Osteoblast (primary cell): Measurements from ENCODE around the gene AUTS2. TPM values are rescaled to one million over a fixed set of nuclear protein-coding genes. Genes with fewer than 3 reads are reported as not detected.

Experiments used
- DNase-seq: peaks from one replicate; pipeline ENCODE4 v3.0.0; 2011; ENCODE audit warnings: low spot score, mixed read lengths; ENCODE audit not compliant: insufficient read length; ENCODE audit errors: missing footprints
- H2AFZ ChIP-seq: 2 replicates; pipeline ENCODE4 v1.6.0; 2011; ENCODE audit warnings: mild to moderate bottlenecking, low read length
- H3K27ac ChIP-seq: 2 replicates; pipeline ENCODE4 v1.5.1; 2011; ENCODE audit warnings: mild to moderate bottlenecking, low read depth, low read length, moderate library complexity
- H3K27me3 ChIP-seq: 2 replicates; pipeline ENCODE4 v1.6.0; 2012; ENCODE audit warnings: mild to moderate bottlenecking, control low read depth, inconsistent platforms, low read length, moderate library complexity; ENCODE audit not compliant: insufficient read depth
- H3K36me3 ChIP-seq: 2 replicates; pipeline ENCODE4 v1.5.1; 2011; ENCODE audit warnings: mild to moderate bottlenecking, low read length, control low read depth, moderate library complexity; ENCODE audit not compliant: insufficient read depth
- H3K4me1 ChIP-seq: 2 replicates; pipeline ENCODE4 v1.5.1; 2011; ENCODE audit warnings: mild to moderate bottlenecking, low read length, control low read depth, moderate library complexity; ENCODE audit not compliant: insufficient read depth
- H3K4me2 ChIP-seq: 2 replicates; pipeline ENCODE4 v1.6.0; 2011; ENCODE audit warnings: mild to moderate bottlenecking, low read length; ENCODE audit not compliant: insufficient read depth
- H3K4me3 ChIP-seq: fragments of 200-600 bp; sonication (generic); 3 replicates; pipeline ENCODE4 v1.5.1; 2012; ENCODE audit warnings: mild to moderate bottlenecking, low read length, inconsistent platforms; ENCODE audit not compliant: insufficient read depth
- H3K79me2 ChIP-seq: 2 replicates; pipeline ENCODE4 v1.6.0; 2012; ENCODE audit warnings: mild to moderate bottlenecking, low read length, control low read depth, inconsistent platforms; ENCODE audit not compliant: insufficient read depth
- H3K9me3 ChIP-seq: 2 replicates; pipeline ENCODE4 v1.5.1; 2011; ENCODE audit warnings: low read depth, low read length, control low read depth
- H4K20me1 ChIP-seq: 2 replicates; pipeline ENCODE4 v1.6.0; 2012; ENCODE audit warnings: mild to moderate bottlenecking, low read length, control low read depth; ENCODE audit not compliant: insufficient read depth
- total RNA-seq: library from RNA; depleted of rRNA; stranded (reverse); fragments of >200 nt; gene quantifications from 2 replicates; pipeline ENCODE4 v1.2.3, GENCODE V29; 2012
- TF ChIP-seq, protein P1 (sequence below): IDR thresholded peaks from 2 replicates; pipeline ENCODE4 v1.5.1; 2011; ENCODE audit warnings: mild to moderate bottlenecking, low read depth, low read length, moderate library complexity; ENCODE audit errors: extremely low read depth

Gene AUTS2
- total RNA-seq, 1 donor, result 15.2 TPM

DNA sequence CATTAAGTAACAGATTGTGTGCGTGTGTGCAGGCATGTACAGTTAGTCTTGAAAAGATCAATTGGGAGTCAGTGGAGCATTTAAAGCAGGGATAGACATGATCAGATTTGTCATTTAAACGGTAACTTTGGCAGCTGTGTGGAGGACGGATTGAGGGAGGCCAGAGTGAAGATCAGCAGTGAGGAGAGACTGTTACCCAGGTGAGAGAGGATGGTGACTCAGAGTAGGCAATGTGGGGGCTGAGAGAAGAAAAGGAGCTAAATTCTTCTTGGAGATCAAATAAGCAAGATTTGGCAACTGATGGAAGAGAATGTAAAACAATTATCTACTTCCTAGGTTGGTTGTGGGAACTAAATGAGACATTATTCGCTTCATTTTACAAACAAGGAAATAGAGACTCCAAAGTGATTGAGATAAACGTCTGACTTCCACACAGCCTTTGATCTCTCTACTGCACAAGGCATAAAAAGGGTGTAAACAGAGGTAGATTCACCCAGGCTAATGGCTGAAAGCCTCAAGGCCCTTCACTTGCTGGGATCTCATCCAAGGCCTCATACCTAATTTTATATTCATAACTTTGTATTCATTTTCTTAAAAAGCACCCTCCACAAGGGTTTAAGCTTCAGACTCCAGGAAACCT is 868.6 kb downstream of the AUTS2 start:
- Histone ChIP-seq H4K20me1 (no peaks in the 10 kb centered on the region), H3K27me3 (no peaks in the 10 kb centered on the region), H3K4me2 (no peak overlapping the region), H3K36me3 (no peaks in the 10 kb centered on the region), H3K4me3 (no peak overlapping the region), H3K79me2 (no peaks in the 10 kb centered on the region), H3K27ac (no peak overlapping the region), H3K4me1 (no peaks in the 10 kb centered on the region), H2AFZ (no peak overlapping the region), H3K9me3 (no peaks in the 10 kb centered on the region)
- TF ChIP-seq, protein P1, sequence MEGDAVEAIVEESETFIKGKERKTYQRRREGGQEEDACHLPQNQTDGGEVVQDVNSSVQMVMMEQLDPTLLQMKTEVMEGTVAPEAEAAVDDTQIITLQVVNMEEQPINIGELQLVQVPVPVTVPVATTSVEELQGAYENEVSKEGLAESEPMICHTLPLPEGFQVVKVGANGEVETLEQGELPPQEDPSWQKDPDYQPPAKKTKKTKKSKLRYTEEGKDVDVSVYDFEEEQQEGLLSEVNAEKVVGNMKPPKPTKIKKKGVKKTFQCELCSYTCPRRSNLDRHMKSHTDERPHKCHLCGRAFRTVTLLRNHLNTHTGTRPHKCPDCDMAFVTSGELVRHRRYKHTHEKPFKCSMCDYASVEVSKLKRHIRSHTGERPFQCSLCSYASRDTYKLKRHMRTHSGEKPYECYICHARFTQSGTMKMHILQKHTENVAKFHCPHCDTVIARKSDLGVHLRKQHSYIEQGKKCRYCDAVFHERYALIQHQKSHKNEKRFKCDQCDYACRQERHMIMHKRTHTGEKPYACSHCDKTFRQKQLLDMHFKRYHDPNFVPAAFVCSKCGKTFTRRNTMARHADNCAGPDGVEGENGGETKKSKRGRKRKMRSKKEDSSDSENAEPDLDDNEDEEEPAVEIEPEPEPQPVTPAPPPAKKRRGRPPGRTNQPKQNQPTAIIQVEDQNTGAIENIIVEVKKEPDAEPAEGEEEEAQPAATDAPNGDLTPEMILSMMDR, result no peak
- DNase-seq, result no peak

- H3K4me3 ChIP-seq, result no peak overlapping the region
- DNase-seq, result no peak
- no peaks in the 10 kb centered on the region for H3K79me2 ChIP-seq
- H3K4me1 ChIP-seq, result no peaks in the 10 kb centered on the region
- no peak overlapping the region for H3K4me2 ChIP-seq
- H2AFZ ChIP-seq, result no peak overlapping the region
- TF ChIP-seq, protein P1, result no peak
- H4K20me1 ChIP-seq, result no peaks in the 10 kb centered on the region
- H3K27ac ChIP-seq, result no peak overlapping the region
- no peaks in the 10 kb centered on the region for H3K36me3 ChIP-seq
- no peaks in the 10 kb centered on the region for H3K27me3 ChIP-seq
- H3K9me3 ChIP-seq, result no peaks in the 10 kb centered on the region
These were observed 872.5 kb downstream of the AUTS2 start for GRCh38 chr7:70470746-70471145.

- Histone ChIP-seq H3K79me2 (no peaks in the 10 kb centered on the region), H3K4me3 (no peak overlapping the region), H3K27me3 (no peaks in the 10 kb centered on the region), H3K9me3 (no peaks in the 10 kb centered on the region), H3K27ac (no peak overlapping the region), H3K36me3 (no peaks in the 10 kb centered on the region), H2AFZ (no peak overlapping the region), H4K20me1 (no peaks in the 10 kb centered on the region), H3K4me1 (no peaks in the 10 kb centered on the region), H3K4me2 (no peak overlapping the region)
- DNase-seq, result no peak
- TF ChIP-seq, protein P1, result no peak
These were observed 874.4 kb downstream of the AUTS2 start for GRCh38 chr7:70472601-70473237.

DNA sequence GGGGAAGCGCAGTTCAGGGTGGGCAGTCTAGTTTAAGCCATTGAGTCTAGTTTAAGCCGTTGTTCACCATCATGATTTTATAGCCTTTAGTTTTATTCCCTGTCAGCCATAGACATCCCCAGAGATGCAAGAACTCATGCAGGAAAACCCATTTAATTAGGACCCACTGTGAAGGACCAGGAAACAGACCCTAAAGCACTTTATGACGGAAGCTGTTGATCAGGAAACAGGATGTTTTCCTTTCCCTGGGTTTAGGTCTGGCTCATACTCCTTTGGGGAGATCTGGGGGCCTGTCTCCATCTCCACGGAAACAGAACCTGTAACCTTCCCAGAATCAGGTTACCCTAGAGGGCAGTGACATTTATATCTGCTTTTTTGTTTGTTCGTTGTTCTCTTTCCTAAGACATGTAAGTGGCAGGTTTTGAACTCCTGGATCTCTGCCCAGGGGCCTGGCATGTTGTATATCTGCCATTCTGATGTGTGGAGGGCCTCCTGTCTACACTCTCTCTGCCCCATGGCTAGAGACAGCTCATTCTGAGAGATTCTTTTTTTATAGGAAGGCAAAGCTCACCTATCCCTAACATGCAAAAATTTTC is 876.5 kb downstream of the AUTS2 start:
- TF ChIP-seq, protein P1, result no peak
- H3K9me3 ChIP-seq, result no peaks in the 10 kb centered on the region
- H2AFZ ChIP-seq, result no peak overlapping the region
- H3K27ac ChIP-seq, result no peak overlapping the region
- no peak overlapping the region for H3K4me3 ChIP-seq
- H3K79me2 ChIP-seq, result no peaks in the 10 kb centered on the region
- no peaks in the 10 kb centered on the region for H3K36me3 ChIP-seq
- H3K27me3 ChIP-seq, result no peaks in the 10 kb centered on the region
- H3K4me1 ChIP-seq, result no peaks in the 10 kb centered on the region
- no peaks in the 10 kb centered on the region for H4K20me1 ChIP-seq
- no peak overlapping the region for H3K4me2 ChIP-seq
- DNase-seq, result no peak
